Activated naive CD4-positive, alpha-beta T cell treated with anti-CD3 and anti-CD28 coated beads, Interleukin-2, amount 50 U/mL, for 16 hours (primary cell): Measurements from ENCODE around the gene LTB4R2.

Source experiments
- DNase-seq: peaks from one replicate; pipeline ENCODE4 v3.0.0-alpha.2; 2020

LTB4R2 gene

DNA sequence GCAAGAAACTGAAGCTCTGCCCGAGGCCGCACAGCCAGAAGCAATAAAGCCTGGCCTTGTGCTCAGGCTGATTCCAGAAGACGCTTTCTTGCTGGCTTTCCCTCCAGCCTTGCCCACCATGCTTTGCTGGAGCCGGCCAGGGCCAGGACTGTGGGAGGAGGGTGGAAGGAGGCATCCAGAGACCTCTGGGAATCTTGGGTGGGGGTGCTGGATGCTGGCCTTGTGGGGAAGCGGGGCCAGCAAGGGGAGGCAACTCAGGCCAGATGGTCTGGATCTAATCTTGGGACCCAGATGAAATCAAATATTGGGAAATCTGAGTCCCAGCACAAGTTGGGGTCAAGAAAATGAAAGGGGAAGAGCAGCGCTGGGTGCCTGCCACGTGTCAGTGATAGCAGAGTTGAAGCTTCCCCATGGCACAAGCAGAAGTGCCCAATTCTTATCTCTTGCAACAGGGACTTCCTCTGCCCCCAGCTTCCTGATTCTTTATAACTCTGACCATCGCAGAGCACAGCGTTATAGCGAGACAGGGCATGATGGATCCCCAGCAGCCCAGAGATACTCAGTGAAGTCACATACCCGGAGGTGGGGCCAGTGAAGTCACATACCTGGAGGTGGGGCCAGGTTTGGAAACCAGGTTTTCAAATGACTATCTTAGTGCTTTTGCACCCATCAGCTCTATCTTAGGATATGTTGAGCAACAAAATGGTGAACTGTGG, 32.2 kb upstream of the LTB4R2 start:
- peak; percentile 25 for DNase-seq

DNA sequence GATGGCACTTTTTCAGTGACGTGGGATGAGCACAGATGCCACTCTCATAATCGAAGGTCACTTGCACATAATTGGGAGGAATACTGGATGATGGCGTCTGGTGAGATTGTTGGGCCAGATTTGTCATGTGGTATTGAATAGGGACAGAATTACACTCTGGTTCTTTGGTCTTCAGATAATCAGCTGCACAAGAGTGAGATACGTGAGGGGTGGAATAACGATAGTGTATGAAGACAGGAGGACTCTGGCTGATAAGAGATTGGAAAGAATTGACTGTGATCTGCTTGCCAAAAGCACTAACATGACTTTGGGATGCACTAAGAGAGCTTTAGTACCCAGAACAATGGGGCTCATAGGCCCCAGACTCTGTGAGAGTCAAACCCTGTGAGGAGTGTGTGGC, 31.5 kb upstream of the LTB4R2 start:
- no peak for DNase-seq

DNA sequence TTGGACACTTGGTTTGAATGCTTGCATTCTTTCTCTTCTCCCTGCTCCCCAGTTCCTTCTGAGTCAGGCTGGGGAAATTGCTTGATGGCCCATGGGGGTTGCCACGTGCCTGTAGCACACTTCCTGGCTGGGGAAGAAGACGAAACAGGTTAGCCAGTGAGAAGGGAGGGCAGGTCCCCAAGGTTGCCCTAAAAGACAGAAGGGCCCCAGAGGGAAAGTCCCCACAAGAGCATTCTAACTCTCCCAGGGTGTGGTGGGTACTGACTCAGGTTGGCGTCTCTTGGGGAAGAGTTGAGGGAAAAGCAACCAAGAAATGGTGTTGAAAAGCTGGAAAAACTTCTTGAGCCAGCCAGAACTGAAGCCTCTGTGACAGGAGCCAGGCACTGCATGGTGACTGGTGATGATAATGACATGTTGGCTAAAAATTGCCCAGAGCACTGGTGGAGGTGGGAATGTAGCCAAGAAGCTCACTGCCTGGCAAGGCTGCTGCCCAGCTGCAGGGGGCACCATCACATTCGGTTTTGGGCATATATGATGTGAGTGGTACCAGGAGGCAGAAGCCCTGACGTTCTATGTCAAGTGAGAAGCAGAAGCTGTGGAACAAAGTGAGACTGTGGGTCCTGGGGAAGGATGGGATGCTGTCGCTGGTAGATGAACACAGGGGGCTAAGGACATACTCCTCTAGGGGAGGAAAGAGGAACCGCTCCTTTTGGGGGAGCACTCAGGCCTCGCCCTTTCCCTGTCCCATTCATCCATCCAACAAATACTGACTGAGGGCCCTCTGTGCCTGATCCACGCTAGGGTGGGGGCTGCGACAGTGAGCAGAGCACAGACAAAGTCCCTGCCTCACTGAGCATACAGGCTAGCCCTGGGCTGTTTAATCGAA, 30.4 kb upstream of the LTB4R2 start:
- peak; percentile 61 for DNase-seq

DNA sequence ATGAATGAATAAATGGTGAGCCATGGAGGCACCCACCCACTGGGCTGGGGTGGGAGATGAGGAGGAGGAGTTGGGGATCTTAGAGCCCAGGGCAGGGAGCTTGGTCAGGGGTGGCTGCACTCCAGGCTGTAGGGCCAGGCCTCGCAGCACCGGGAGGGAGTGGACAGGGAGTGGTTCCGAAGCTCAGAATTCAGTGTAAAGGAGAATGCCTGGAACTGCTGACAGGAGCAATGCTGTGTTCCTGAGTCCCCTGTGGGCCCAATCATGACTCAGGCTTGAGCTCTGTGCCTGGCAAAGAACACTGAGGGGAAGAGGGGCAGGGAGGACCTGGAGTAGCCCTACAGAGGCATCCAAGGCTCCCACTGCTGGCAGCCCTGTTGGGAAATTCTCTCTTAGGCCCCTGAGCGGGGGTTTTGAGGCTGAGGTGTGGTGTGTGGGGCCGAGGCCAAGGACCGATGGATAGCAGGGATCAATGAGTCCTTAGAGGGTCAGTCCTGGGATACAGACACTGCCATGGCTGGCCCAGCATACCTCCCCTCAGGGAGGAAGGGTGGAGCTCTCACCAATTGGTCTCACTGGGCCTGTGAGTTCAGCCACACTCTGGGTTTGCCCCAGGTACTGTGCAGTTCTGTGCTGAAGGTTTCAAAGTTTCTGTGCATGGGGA, 29.0 kb upstream of the LTB4R2 start:
- DNase-seq: no peak

DNA sequence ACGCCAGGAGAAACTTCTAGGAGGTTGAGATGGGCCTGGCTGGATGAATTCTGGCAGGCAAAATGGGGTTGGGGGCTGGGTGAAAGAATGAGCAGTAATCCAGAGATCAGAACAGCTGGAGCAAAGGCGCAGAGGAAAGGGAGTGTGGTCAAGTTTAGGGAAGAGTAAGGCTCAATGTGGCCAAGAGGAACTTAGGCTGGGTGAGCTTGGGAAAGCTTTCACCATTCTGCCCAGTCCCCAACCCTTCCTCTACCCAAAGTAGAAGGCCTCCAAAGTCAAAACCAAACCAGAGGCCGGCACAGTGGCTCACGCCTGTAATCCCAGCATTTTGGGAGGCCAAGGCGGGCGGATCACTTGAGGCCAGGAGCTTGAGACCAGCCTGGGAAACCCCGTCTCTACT, 28.3 kb upstream of the LTB4R2 start:
- DNase-seq: no peak

DNA sequence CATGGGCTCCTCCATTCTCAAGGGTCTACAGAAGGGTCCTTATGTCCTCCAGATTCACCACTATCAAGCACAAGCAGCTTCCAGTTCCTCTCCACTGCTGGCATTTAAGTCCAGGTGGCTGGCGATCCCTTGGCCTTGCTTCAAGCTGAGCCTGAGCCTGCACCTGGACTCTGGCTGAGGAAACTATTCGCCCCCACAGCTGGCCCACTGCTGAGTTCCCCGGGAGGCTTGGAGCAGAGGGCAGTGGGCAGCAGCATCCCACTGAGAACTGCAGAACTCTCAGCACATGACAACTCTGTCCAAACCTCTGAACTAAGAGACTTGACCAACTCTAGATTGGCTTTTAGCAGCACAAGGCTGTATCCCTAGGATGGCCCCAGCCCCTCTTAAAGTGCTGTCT, 27.2 kb upstream of the LTB4R2 start:
- no peak for DNase-seq

DNA sequence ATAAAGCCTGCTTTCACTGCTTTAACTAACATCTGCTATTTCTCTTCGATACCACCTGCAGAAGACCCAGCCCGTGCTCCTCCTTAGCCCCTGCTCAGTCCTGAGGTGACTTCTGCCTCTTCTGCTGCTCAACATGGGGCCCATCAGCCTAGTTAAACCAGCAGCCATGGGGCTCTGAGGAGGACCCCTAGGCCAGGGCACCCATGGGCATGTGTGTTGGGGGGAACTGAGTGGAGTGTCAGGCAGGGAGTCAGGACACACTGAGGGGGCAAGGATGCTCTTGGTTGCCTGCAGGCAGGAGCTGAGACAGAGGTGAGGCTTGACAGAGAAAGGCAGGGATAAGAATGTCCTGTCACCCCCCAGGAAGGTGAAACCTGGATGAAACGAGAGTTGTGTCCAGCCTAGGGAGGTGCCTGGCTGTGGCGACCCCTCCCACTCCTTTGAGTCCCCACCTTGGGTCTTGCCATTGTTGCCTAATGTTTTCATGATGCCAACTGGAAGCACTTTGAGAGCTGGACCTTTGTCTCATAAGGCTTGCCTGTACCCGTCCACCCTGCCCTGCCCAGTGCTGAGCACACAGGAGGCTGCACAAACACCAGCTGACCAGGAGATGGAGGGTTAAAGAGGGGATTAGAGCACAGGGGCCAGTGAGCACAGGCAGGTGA, 26.0 kb upstream of the LTB4R2 start:
- no peak for DNase-seq

DNA sequence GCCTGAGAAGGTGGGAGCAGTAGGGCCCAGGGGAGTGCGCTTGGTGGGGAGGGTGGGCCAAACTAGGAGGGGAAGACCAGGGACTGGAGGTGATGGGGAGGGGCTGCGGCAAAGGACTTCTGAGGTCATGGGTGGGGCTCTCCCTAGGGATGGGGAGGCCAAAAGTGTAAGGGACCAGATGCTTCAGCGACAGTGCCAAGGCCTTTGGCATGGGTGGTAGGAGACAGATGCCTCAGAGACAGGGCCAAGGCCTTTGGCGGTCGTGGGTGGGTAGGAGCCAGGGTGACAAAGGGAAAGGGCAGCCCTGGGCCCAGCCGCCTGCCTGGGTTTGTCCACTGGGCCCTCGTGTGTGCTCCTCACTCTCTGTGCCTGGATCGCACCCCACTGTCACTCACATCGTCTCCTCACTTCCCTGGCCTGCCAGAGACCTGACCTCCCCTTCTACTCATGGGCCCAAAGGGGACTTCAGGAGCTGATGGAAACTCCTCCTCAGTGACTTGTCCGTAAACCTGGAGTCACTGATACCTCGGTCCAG, 25.4 kb upstream of the LTB4R2 start:
- DNase-seq: no peak

DNA sequence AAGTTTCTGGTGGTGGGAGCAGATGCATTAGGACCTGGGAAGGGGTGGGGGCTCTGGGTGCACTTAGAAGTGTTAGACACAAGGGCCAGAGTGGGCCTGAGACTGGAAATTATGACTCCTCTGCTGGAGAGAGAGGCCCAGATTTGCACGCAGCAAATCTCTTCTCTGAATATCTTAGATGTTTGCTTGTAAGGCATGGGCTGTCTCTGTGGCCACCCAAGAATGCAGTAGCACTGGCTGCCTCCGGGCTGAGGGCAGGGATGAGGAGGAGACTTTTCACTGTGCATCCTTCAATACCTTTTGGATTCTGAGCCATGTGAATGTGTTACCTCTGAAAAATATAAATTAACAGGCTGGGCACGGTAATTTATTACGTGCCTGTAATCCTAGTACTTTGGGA, 24.6 kb upstream of the LTB4R2 start:
- no peak for DNase-seq

DNA sequence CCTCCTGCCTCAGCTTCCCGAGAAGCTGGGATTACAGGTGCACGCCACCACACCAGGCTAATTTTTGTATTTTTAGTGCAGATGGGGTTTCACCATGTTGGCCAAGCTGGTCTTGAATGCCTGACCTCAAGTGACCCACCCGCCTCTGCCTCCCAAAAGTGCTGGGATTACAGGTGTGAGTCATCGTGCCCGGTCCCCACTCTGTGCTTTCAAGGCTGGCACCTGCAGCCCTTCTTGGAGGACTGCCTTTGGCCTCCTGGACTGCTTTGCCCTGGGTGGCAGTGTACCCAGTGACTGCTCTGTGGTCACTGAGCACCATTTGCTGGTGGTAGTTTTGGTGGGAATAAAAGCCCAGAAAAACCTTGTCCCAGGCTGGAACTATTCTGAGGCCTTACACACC, 22.9 kb upstream of the LTB4R2 start:
- DNase-seq: no peak

DNA sequence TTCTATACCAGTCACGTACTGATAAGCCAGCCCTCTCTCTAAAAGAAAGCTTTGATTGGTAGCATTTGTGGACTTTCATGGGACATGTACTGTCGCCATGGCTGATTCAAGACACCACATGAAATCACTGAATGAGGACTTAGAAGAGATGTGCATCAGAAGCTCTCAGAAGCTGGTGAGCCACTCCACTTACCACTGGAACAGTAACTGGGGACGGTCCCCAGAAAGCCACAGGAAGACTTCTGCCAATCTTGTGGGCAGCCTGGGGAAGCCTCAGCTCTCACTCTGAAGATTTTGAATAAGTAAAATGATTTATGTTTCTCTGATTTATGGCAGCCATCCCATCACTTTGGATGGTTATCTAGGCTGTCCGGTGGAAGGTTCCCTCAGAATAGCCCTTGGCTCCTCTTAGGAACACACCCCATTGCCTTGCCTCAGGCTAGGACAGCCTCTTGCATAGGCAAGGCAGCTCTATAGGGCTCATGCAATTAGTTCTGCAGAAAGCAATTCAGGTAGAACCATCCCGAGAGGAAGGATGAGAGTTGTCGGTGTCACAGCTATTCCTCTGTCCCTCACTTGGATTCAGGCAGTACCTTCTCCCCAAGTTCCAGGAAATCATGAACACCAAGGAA, 20.2 kb upstream of the LTB4R2 start:
- peak; percentile 44 for DNase-seq

DNA sequence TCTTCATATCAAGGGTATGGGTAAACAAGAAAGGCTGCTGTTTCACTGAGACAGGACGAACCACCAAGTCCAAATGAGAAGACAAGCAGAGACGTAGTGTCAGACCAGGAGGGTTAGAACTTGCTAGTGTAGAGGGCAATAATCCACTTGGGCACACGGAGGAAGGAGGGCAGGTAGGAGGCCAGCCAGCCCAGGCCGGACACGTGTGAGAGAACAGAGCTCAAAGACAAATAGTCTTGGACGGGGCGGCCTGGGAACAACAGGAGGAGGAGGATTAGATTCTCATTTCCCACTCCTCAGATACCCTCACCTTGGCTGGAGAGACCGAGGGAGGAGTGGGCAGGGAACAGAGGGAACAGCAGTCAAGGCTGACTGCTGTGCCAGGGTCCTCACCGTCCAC, 19.2 kb upstream of the LTB4R2 start:
- DNase-seq: no peak

DNA sequence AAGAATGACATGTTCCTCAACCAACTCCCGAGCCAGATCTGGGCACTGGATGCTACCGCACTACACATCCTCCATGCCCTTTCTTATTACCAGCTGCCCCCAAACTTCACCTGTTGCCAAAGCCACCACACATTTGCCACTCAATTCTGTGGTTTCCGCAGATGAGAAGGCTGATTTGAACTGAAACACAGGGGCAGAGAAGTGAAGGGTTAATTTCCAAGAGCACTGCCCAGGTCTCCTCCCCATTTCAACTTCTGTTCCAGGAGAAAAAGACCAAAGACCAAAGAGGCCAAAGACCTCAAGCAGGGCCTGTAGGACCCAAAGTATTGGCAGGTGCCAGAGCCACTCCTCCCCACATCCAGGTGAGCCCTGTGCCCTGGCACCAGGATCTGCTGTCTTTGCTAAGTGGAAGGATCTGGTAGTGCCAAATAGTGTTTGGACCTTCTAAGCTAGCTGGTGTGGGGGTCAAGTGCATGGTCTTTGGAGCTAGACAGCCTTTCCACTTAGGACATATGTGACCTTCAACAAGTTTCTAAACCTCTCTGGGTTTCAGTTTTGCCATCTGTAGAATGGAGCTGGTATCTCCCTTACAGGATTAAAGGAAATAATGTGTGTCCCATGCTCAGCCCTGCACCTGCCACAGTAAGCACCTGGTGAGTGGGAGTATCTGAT, 18.4 kb upstream of the LTB4R2 start:
- DNase-seq: no peak

DNA sequence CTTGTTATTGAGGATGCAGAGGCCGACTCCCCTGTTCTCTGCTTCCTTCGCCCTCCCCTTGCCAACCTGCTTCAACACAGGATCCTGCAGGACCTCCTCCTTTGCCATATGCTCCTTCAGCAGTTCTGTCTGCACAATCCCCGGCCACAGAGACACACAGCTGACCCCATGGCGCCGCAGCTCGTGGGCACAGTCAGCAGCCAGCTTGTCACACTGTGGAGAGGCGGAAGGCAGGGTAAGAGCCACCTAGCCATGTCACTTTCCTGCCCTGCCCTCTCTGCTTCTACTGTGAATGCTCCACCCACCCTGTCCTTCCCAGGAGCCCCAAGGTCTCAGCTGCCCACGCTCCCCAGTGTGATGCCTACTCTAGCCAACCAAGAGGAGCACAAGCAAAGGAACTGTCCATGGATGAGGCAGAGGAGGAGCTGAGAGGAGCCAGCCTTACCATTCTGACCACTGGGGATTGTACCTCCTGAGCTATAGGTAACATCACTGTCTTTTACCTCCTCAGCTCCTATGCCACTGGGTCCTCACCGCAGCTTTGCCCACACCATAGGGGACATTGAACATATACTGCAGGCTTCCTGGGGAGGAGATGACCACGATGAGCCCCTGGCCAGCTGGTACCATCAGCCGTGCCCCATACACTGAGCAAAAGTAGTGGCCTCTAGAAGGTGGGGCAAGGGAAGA, 17.7 kb upstream of the LTB4R2 start:
- DNase-seq: no peak

DNA sequence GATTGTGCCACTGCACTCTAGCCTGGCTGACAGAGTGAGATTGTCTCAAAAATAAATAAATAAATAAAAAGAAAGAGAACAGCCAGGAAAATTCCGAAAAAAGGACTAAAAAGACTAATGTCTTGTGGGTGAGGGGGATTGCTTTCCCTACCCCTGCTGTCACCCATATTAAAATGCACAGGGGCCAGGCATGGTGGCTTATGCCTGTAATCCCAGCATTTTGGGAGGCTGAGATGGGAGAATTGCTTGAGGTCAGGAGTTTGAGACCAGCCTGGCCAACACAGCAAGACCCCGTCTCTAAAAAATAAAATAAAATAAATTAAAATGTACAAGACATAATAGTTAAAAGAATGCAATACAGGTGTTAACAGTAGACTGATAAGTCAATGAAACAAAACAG, 16.4 kb upstream of the LTB4R2 start:
- no peak for DNase-seq

DNA sequence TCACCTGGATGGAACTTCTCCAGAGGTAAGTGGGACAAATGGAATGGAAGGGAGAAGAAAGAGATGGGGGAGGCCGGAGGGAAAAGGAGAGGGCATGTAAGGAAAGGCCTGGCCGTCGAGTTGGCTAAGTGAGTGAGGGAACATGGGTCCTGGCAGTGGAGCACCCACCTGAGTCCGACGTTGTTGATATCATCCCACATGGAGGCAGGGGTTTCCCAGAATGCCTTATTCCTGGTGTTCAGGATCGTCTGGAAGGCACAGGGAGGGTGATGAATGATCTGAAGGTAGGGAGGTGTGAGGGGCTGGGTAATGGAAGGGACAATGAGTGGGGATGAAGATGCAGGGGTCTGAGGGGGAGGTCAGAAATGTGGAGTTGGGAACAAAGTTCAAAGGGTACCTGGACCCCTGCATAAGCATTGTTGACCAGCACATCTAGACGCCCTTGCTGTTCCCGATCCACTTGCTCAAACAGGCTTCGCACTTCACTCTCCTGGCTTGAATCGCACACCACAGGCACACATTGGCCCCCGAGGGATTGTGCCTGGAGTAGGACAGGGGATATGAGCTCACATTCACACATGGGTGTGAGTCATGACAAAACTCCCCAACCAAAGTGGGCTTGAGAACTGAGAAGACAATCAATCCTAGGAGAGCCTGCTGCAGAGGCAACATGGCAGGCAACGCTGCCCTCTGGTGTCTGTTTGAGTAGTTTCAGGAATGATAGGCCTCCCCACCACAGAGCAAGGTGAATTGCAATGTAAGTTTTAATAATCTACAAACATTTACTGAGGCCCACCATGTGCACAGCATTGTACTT, 13.4 kb upstream of the LTB4R2 start:
- DNase-seq: peak; percentile 77

DNA sequence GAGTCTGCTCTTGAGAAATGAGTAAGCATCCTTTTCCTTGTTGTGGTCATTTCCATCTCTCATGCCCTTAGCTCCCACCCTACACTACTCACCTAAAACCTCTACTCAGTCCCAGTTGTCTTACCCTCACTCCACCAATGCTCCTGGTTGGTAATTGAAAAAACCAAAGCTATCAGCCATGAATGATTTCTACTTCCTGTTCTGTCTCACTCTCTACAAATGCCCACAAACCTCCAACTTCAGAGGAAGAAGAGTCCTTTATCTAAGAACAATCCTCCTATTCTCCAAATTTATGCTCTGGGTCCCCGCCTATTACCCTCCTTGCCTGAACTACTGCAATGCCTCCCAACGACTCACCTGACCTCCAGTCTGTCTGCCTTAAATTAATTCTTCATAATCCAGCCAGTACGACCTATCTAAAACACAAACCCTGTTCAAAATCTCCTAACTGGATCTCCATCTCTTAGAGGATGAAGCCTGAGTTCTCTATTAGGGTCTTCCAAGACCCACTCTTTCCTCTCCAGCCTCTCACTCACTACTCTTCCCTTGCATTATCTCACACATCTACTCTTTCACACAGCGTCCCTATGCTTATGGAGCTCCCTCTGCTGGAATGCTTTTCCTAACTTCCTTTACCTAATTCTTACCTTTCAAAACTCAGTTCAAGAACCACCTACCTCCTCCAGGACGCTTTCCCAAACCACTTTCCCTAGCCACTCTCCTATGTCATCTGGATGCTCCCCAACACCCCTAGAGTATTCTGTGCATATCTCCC, 12.6 kb upstream of the LTB4R2 start:
- no peak for DNase-seq

DNA sequence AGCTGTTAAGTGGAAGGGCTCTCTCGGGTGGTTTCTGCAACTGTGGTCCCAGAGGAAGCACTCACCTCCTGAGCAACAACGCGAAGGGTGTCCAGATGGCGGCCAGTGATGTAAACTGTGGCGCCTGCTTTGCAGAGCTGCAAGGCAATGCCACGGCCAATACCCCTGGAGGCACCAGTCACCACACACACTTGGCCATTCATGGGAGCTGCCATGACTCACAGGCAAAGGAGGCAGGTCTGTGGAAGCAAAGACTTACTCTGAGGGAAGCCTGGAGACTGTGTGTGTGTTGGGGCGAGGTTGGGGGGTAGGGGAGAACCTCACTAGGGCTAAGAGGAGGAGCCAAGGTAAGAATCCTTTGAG, 11.1 kb upstream of the LTB4R2 start:
- DNase-seq: no peak
